Thoracic aorta (tissue), 2 donors: Measurements from ENCODE around the gene ATP6V0C. TPM values are rescaled to one million over a fixed set of nuclear protein-coding genes. Genes with fewer than 3 reads are reported as not detected.
"Not testable (repeated sequence)": the region's sequence is repeated elsewhere in the genome, so short reads cannot be mapped to it uniquely, and the experiment has no call there.

Experiments
- ATAC-seq: fragments of 150-250 bp; one replicate; pipeline ENCODE4 v1.8.0; 2017; ENCODE audit warnings: low read depth; ENCODE audit not compliant: insufficient number of reproducible peaks, low FRiP score
- DNase-seq: peaks from one replicate; pipeline ENCODE4 v3.0.0-alpha.2; 2020; ENCODE audit warnings: low spot score
- H3K27ac ChIP-seq, 2 donors: fragments of 200-600 bp; sonication (generic); 1 replicate in 1 of 2; 2 replicates in 1 of 2; pipeline ENCODE4 v1.5.1; 2016; ENCODE audit warnings: mild to moderate bottlenecking in 2 of 2, moderate library complexity in 2 of 2
- H3K27me3 ChIP-seq: fragments of 200-600 bp; sonication (generic); replicated peaks from 2 replicates; pipeline ENCODE4 v1.6.0; 2016; ENCODE audit warnings: mild to moderate bottlenecking; ENCODE audit not compliant: insufficient read depth
- H3K36me3 ChIP-seq: fragments of 200-600 bp; sonication (generic); one replicate; pipeline ENCODE4 v1.5.1; 2016
- H3K4me1 ChIP-seq, 2 donors: fragments of 200-600 bp; sonication (generic); 1 replicate in 1 of 2; 2 replicates in 1 of 2; pipeline versions ENCODE4 v1.5.1 to v1.6.0; 2016; ENCODE audit warnings: low read depth in 2 of 2, mild to moderate bottlenecking in 1 of 2; ENCODE audit not compliant: control insufficient read depth in 1 of 2
- H3K4me3 ChIP-seq: fragments of 200-600 bp; sonication (generic); 2 replicates; pipeline ENCODE4 v1.5.1; 2016; ENCODE audit warnings: mild to moderate bottlenecking
- H3K9me3 ChIP-seq: fragments of 200-600 bp; sonication (generic); 2 replicates; pipeline ENCODE4 v1.5.1; 2016
- total RNA-seq, 2 donors: library from RNA; depleted of rRNA; stranded (reverse); fragments of >200 nt; gene quantifications; one replicate each; pipeline versions ENCODE4 v1.1.0 to v1.2.3, GENCODE V29; 2016
- TF ChIP-seq, protein P1 (sequence below): fragments of 200-600 bp; sonication (generic); IDR thresholded peaks from one replicate; pipeline ENCODE4 v1.5.1; 2019; ENCODE audit warnings: antibody characterized with exemption

The ATP6V0C gene
- total RNA-seq, 2 donors from 2014 or later = 42.5 to 51.3 TPM

DNA sequence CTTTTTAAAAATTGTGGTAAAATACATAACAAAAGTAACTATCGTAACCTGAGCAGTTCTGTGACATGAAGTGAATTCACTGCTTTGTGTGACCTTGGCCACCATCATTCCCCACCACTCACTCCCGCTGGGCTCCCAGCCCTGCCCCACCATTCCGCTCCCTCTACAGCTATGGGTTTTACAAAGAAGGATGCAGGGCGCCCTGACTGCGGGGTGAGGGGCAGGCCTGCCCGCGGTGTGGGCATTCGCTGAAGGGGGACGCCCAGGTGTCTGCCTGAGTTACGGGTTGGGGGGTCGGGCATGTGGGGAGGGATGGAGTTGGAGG lies 17.6 kb downstream of the ATP6V0C start, which contains the start of gene CEMP1:
CEMP1 (minus strand) TSS at position 38 of the 325 bp plus-strand sequence. CDS start 335 bp downstream, outside the sequence.
- DNase-seq = no peak
- no peak for ATAC-seq
- no peaks in the 10 kb centered on the region for H3K9me3 ChIP-seq
- peaks cover 24% of the 10 kb centered on the region for H3K36me3 ChIP-seq
- no peaks in the 10 kb centered on the region for H3K27me3 ChIP-seq
- H3K4me1 ChIP-seq = peaks cover 6 to 17% of the 10 kb centered on the region in 2 donors
- peak within 1 kb of the TSS; percentile 93 to 99 for H3K27ac ChIP-seq
- TF ChIP-seq, protein P1, sequence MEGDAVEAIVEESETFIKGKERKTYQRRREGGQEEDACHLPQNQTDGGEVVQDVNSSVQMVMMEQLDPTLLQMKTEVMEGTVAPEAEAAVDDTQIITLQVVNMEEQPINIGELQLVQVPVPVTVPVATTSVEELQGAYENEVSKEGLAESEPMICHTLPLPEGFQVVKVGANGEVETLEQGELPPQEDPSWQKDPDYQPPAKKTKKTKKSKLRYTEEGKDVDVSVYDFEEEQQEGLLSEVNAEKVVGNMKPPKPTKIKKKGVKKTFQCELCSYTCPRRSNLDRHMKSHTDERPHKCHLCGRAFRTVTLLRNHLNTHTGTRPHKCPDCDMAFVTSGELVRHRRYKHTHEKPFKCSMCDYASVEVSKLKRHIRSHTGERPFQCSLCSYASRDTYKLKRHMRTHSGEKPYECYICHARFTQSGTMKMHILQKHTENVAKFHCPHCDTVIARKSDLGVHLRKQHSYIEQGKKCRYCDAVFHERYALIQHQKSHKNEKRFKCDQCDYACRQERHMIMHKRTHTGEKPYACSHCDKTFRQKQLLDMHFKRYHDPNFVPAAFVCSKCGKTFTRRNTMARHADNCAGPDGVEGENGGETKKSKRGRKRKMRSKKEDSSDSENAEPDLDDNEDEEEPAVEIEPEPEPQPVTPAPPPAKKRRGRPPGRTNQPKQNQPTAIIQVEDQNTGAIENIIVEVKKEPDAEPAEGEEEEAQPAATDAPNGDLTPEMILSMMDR = no peak
- peak within 1 kb of the TSS; percentile 83 for H3K4me3 ChIP-seq

DNA sequence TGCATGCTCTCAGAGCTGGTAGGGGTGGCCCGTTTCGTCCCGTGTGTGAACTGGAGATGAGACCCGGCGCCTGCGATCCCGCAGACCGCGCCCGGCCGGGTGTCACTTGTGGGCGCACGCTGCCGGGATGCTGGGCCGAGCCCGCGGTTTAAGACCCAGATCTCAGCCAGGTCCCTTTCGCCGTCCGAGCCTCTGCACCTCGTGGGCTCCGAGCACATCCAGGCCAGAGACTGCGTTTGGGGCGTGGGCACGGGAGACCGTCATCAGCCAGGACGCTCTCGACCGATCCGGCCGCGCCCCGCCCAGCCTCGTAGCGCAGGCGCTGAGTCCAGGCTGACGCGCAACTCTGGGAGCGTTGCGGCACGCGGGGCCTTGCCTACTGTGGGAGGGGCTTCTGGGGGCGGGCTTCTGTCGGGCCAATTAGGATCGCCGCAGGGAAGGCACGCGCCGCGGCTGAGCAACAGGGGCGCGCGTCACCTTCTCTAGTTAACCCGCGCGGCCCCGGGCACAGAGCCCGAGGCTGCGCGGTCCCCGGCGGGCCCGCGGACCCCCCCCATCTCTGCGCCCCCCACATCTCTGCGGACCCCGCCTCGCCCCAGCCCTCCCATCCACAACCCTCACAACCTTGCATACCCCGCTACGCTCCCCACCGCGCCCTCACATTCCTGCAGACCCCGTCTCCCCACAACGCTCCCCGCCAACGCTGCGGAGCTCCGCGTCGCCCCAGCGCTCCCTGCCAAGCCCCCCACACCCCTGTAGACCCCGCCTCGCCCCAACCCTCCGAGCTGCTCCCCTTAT lies 18.1 kb downstream of the ATP6V0C start:
- peaks cover 24% of the 10 kb centered on the region for H3K36me3 ChIP-seq
- DNase-seq (peak; percentile 96), ATAC-seq (peak; percentile 86)
- H3K27ac ChIP-seq = peak overlapping the region; percentile 93 to 99
- H3K27me3 ChIP-seq = no peaks in the 10 kb centered on the region
- TF ChIP-seq, protein P1 = no peak
- H3K4me3 ChIP-seq = peak overlapping the region; percentile 83
- H3K9me3 ChIP-seq = no peaks in the 10 kb centered on the region
- H3K4me1 ChIP-seq = peaks cover 7 to 22% of the 10 kb centered on the region in 2 donors

DNA sequence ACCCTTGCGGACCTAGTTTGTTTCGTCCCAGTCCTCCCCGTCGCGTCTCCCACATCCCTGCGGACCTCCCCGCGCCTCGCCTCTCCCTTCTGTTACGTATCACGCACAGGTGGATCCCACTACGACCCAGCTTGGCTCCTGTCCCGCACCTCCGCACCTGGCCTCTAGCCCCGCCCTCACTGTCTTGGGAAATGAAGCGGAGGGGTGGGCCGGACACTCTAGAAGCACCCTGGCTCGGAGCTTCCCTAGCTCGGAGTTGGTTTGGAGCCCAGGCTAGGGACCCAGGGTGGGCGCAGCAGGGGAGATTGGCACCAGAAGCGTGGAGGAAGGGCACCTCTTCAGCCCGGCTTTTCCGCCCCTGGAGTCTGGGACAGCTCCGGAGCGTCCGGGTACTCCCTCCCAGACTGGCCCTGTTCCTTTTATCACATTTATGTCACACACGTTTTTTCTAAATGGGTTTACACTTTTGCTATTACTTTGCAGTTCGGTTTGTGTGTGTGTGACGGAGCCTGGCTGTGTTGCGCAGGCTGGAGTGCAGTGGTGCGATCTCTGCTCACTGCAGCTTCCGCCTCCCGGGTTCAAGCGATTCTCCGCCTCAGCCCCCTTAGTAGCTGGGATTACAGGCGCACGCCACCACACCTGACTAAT lies 18.9 kb downstream of the ATP6V0C start:
- Histone ChIP-seq H3K36me3 (peaks cover 20% of the 10 kb centered on the region), H3K27ac (peak overlapping the region; percentile 93 to 99), H3K9me3 (no peaks in the 10 kb centered on the region), H3K27me3 (no peaks in the 10 kb centered on the region), H3K4me3 (peak overlapping the region; percentile 83), H3K4me1 (peaks cover 10 to 26% of the 10 kb centered on the region in 2 donors)
- ATAC-seq (no peak), DNase-seq (no peak)
- TF ChIP-seq, protein P1 = no peak

DNA sequence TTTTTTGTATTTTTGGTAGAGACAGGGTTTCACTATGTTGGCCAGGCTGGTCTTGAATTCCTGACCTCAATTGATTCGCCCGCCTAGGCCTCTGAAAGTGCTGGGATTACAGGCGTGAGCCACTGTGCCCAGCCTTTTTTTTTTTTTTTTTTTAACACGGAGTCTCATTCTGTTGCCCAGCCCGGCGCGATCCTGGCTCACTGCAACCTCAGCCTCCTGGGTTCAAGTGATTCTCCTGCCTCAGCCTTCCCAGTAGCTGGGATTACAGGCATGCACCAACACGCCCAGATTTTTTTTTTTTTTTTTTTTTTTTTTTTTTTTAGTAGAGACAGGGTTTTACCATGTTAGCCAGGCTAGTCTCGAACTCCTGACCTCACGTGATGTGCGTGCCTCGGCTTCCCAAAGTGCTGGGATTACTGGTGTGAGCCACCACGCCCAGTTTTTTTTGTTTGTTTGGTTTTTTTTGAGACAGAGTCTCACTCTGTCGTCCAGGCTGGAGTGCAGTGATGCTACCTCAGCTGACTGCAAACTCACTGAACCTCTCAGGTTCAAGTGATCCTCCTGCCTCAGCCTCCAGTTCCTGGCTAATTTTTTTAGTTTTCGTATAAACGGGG lies 19.5 kb downstream of the ATP6V0C start:
- H3K27me3 ChIP-seq, H3K9me3 ChIP-seq, DNase-seq, ATAC-seq: not testable (repeated sequence)
- H3K4me3 ChIP-seq = peak overlapping the region; percentile 83
- H3K27ac ChIP-seq = peak overlapping the region; percentile 93 to 99
- H3K4me1 ChIP-seq = peaks cover 10 to 26% of the 10 kb centered on the region in 2 donors
- peaks cover 13% of the 10 kb centered on the region for H3K36me3 ChIP-seq

DNA sequence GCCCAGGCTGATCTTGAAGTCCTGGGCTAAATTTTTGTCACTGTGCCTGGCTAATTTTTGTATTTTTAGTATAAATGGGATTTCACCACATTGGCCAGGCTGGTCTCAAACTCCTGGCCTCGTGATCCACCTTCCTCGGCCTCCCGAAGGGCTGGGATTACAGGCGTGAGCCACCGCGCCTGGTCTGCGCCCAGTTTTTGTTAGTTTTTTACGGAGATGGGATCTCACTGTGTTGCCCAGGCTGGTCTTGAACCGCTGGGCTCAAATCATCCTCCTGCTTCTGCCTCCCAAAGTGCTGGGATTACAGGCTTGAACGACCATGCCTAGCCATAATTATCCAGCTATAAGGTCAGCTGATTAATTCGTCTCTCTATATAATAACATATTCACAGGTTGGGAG lies 20.2 kb downstream of the ATP6V0C start:
- Histone ChIP-seq H3K36me3 (peaks cover 7% of the 10 kb centered on the region), H3K9me3 (no peaks in the 10 kb centered on the region), H3K27me3 (no peaks in the 10 kb centered on the region), H3K4me1 (peaks cover 13 to 31% of the 10 kb centered on the region in 2 donors), H3K27ac (no peak overlapping the region), H3K4me3 (no peak overlapping the region)
- TF ChIP-seq, protein P1 = no peak
- no peak for DNase-seq
- no peak for ATAC-seq

DNA sequence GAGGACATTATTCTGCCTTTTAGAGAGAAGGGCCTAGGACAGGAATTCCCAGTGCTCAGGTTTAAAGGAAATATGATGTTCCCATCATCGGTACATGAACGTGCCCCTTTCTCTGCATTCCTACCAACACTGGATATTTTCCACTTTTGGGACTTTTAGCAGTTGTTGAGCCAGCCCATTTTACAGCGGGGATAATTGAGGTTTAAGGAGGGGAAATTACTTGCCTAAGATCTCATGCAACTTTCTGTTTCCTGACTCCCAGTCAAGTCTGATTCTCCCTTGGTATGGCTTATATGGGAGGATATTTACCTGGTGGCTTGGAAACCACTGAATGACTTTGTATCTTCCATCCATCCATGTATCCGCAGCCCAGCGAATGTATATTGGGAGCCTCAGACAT lies 20.6 kb downstream of the ATP6V0C start:
- not testable (repeated sequence) for H3K4me3 ChIP-seq, ATAC-seq, DNase-seq, H3K27me3 ChIP-seq, H3K27ac ChIP-seq, H3K9me3 ChIP-seq, H3K36me3 ChIP-seq
- H3K4me1 ChIP-seq = peaks cover 18 to 35% of the 10 kb centered on the region in 2 donors
